ENCODE measurements around the gene SAMD14. TPM values are rescaled to one million over a fixed set of nuclear protein-coding genes. Genes with fewer than 3 reads are reported as not detected.

The SAMD14 gene
- total and polyA plus RNA-seq, 10 of the 15 experiments (the other 5 are each of a cell fraction or from before 2014, with no cell fraction given): 0.06 to 1.7 (median 0.25) TPM; not detected in 3

DNA sequence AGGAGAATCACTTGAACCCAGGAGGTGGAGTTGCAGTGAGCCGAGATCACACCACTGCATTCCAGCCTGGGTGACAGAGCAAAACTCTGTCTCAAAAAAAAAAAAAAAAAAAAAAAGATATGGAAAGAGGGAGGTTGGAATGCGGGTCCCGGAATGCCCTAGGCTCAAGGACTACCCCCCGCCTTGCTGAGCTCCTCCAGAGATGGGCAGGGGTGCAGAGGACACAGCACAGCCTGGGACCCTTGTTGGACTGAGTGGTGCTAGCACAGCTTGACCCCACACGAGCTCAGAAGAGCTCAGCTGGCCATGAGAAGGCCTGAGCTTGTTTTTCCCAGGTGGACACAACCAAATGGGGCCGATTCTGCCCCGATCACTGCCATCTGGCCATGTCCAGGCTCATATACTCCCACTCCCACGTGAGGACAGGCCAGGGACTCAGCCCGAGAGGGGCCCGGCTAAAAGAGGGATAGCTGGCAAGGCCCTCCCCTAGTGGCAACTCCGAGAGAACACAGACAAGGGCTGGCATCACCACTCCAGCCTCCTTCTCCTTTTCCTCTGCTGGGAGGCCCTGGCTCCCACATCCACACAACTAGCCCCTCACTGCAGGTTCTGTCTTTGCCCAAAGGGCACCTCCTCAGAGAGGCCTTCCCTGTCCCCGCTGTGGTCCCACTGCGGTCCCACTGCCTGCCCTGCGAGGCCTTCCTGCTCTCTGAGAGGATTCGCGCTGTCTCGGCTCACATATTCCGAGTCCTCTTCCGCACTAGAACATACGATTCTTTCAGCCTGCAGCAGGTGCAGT, 46.8 kb upstream of the SAMD14 start:
- FAIRE-seq (no peak), ATAC-seq (no peak), DNase-seq (ENCODE audit: low read depth, low spot score) (no peak)
- 59% methylated on average over 19 of the region's 20 CpGs for WGBS (ENCODE audit: insufficient coverage, insufficient replicate concordance, low lambda C conversion rate, missing lambda C conversion rate)
- no peaks in the 10 kb centered on the region for H3K27me3 ChIP-seq (replicated peaks in 1 of 2; ENCODE audit: control insufficient read depth in 2 of 2, insufficient read depth in 2 of 2, low read length in 1 of 2)
- H3K9me3 ChIP-seq (replicated peaks; ENCODE audit: control insufficient read depth, insufficient read depth, low read length): no peaks in the 10 kb centered on the region
- no peaks in the 10 kb centered on the region for H3K36me3 ChIP-seq (ENCODE audit: control insufficient read depth in 2 of 2, insufficient read depth in 2 of 2, low read length in 1 of 2)
- RAD21 ChIA-PET (ENCODE audit: unreplicated experiment): interaction anchor here (0.9 to 2.4 kb wide), 3 partner anchors 7 to 89 kb away, joined by 3 to 16 read pairs (median 9); no protein-coding TSS in a partner anchor
- SMC1A ChIA-PET (ENCODE audit: uncharacterized antibody, unreplicated experiment): interaction anchor here (0.6 to 2.6 kb wide), 7 partner anchors 8 to 120 kb away, joined by 3 to 17 read pairs (median 3); no protein-coding TSS in a partner anchor
- TF ChIP-seq, protein P1, sequence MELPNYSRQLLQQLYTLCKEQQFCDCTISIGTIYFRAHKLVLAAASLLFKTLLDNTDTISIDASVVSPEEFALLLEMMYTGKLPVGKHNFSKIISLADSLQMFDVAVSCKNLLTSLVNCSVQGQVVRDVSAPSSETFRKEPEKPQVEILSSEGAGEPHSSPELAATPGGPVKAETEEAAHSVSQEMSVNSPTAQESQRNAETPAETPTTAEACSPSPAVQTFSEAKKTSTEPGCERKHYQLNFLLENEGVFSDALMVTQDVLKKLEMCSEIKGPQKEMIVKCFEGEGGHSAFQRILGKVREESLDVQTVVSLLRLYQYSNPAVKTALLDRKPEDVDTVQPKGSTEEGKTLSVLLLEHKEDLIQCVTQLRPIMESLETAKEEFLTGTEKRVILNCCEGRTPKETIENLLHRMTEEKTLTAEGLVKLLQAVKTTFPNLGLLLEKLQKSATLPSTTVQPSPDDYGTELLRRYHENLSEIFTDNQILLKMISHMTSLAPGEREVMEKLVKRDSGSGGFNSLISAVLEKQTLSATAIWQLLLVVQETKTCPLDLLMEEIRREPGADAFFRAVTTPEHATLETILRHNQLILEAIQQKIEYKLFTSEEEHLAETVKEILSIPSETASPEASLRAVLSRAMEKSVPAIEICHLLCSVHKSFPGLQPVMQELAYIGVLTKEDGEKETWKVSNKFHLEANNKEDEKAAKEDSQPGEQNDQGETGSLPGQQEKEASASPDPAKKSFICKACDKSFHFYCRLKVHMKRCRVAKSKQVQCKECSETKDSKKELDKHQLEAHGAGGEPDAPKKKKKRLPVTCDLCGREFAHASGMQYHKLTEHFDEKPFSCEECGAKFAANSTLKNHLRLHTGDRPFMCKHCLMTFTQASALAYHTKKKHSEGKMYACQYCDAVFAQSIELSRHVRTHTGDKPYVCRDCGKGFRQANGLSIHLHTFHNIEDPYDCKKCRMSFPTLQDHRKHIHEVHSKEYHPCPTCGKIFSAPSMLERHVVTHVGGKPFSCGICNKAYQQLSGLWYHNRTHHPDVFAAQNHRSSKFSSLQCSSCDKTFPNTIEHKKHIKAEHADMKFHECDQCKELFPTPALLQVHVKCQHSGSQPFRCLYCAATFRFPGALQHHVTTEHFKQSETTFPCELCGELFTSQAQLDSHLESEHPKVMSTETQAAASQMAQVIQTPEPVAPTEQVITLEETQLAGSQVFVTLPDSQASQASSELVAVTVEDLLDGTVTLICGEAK (IDR thresholded peaks at IDR 0.05; ENCODE audit: borderline replicate concordance): no peak
- TF ChIP-seq IKZF1 (conservative IDR thresholded peaks at IDR 0.05) (no peak), SREBF2 (IDR thresholded peaks at IDR 0.05; ENCODE audit: low read length) (no peak), RUNX3 (IDR thresholded peaks at IDR 0.05; ENCODE audit: low read length) (no peak), SUPT20H (IDR thresholded peaks at IDR 0.05; ENCODE audit: borderline replicate concordance, control insufficient read depth, low read depth, low read length) (no peak), TBL1XR1 (IDR thresholded peaks at IDR 0.05; ENCODE audit: low read depth, low read length) (no peak), SUZ12 (IDR thresholded peaks at IDR 0.05; ENCODE audit: unreplicated experiment) (no peak), MXI1 (IDR thresholded peaks at IDR 0.05; ENCODE audit: low read depth, low read length) (no peak)
- TF ChIP-seq, protein P2, sequence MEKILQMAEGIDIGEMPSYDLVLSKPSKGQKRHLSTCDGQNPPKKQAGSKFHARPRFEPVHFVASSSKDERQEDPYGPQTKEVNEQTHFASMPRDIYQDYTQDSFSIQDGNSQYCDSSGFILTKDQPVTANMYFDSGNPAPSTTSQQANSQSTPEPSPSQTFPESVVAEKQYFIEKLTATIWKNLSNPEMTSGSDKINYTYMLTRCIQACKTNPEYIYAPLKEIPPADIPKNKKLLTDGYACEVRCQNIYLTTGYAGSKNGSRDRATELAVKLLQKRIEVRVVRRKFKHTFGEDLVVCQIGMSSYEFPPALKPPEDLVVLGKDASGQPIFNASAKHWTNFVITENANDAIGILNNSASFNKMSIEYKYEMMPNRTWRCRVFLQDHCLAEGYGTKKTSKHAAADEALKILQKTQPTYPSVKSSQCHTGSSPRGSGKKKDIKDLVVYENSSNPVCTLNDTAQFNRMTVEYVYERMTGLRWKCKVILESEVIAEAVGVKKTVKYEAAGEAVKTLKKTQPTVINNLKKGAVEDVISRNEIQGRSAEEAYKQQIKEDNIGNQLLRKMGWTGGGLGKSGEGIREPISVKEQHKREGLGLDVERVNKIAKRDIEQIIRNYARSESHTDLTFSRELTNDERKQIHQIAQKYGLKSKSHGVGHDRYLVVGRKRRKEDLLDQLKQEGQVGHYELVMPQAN (conservative IDR thresholded peaks at IDR 0.05): no peak
- TF ChIP-seq, protein P3, sequence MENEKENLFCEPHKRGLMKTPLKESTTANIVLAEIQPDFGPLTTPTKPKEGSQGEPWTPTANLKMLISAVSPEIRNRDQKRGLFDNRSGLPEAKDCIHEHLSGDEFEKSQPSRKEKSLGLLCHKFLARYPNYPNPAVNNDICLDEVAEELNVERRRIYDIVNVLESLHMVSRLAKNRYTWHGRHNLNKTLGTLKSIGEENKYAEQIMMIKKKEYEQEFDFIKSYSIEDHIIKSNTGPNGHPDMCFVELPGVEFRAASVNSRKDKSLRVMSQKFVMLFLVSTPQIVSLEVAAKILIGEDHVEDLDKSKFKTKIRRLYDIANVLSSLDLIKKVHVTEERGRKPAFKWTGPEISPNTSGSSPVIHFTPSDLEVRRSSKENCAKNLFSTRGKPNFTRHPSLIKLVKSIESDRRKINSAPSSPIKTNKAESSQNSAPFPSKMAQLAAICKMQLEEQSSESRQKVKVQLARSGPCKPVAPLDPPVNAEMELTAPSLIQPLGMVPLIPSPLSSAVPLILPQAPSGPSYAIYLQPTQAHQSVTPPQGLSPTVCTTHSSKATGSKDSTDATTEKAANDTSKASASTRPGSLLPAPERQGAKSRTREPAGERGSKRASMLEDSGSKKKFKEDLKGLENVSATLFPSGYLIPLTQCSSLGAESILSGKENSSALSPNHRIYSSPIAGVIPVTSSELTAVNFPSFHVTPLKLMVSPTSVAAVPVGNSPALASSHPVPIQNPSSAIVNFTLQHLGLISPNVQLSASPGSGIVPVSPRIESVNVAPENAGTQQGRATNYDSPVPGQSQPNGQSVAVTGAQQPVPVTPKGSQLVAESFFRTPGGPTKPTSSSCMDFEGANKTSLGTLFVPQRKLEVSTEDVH (IDR thresholded peaks at IDR 0.05; ENCODE audit: low read depth, partially characterized antibody): no peak
- TF ChIP-seq, protein P4, sequence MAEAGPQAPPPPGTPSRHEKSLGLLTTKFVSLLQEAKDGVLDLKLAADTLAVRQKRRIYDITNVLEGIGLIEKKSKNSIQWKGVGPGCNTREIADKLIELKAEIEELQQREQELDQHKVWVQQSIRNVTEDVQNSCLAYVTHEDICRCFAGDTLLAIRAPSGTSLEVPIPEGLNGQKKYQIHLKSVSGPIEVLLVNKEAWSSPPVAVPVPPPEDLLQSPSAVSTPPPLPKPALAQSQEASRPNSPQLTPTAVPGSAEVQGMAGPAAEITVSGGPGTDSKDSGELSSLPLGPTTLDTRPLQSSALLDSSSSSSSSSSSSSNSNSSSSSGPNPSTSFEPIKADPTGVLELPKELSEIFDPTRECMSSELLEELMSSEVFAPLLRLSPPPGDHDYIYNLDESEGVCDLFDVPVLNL (IDR thresholded peaks at IDR 0.05; ENCODE audit: low read depth, low read length): no peak
- H3K9ac ChIP-seq (ENCODE audit: control insufficient read depth, insufficient read depth, low read length): no peak overlapping the region
- peaks cover 3% of the 10 kb centered on the region; the same call in 1 of the 2 replicates for H3K4me1 ChIP-seq (ENCODE audit: control insufficient read depth, insufficient read depth, low read length)
- POLR2A ChIA-PET: interaction anchor here (0.6 to 0.7 kb wide), 3 partner anchors 91 to 335 kb away, joined by 4 to 7 read pairs (median 4); no protein-coding TSS in a partner anchor
- no peak overlapping the region for H3K27ac ChIP-seq (ENCODE audit: control insufficient read depth, insufficient read depth)
- BruUV-seq (replicated peaks): no TSS peak
- H3K79me2 ChIP-seq (ENCODE audit: control insufficient read depth, insufficient read depth, low read length): no peaks in the 10 kb centered on the region
- in situ Hi-C loops (cut with MboI) (no loop called here), intact Hi-C loops (cut with micrococcal nuclease; ENCODE audit: unreplicated experiment) (no loop called here)
- CTCF ChIA-PET: interaction anchor here (0.6 to 17.0 kb wide), 11 partner anchors 8 to 121 kb away, joined by 3 to 514 read pairs (median 10); no protein-coding TSS in a partner anchor
- H3K4me2 ChIP-seq (ENCODE audit: control insufficient read depth, insufficient read depth): no peak overlapping the region
- H2AFZ ChIP-seq (ENCODE audit: control insufficient read depth, low read depth, low read length): no peak overlapping the region
- H3K4me3 ChIP-seq: no peak overlapping the region
- no peaks in the 10 kb centered on the region for H4K20me1 ChIP-seq (ENCODE audit: control insufficient read depth, insufficient read depth)

Measured in GM12878 (cell line).